HL-60 (cell line): ENCODE data around the gene WTIP.

Experiments used
- CTCF ChIP-seq: IDR thresholded peaks from one replicate; pipeline ENCODE4 v1.5.1; 2011; ENCODE audit warnings: low read length, control low read depth, inconsistent platforms; ENCODE audit not compliant: insufficient read depth
- GABPA ChIP-seq: IDR thresholded peaks from 2 replicates; pipeline ENCODE4 v1.6.1; 2012; ENCODE audit warnings: low read depth
- POLR2AphosphoS5 ChIP-seq: IDR thresholded peaks from 2 replicates; pipeline ENCODE4 v1.6.1; 2012; ENCODE audit warnings: low read depth
- REST ChIP-seq: IDR thresholded peaks from 2 replicates; pipeline ENCODE4 v1.6.1; 2012; ENCODE audit warnings: low read depth; ENCODE audit not compliant: insufficient replicate concordance

- TF ChIP-seq POLR2AphosphoS5 (no peak), CTCF (no peak), GABPA (no peak), REST (no peak)
These were observed 7.1 kb upstream of the WTIP start for GRCh38 chr19:34474233-34474989.
